Neural progenitor cell (in vitro differentiated cells): ENCODE results near the gene IRGC. TPM values are rescaled to one million over a fixed set of nuclear protein-coding genes. Genes with fewer than 3 reads are reported as not detected.

Experiments
- DNase-seq: peaks from one replicate; pipeline ENCODE4 v3.0.0-alpha.2; 2016; ENCODE audit warnings: low spot score
- H2AFZ ChIP-seq: fragments of 200-600 bp; sonication (generic); replicated peaks from 2 replicates; pipeline ENCODE4 v1.6.1; 2016; ENCODE audit warnings: antibody characterized with exemption
- H3F3A ChIP-seq: fragments of 200-600 bp; sonication (generic); 2 replicates; pipeline ENCODE4 v1.6.1; 2016; ENCODE audit warnings: antibody characterized with exemption, low read depth
- H3K27ac ChIP-seq: fragments of 200-600 bp; sonication (generic); 2 replicates; pipeline ENCODE4 v1.5.1; 2016; ENCODE audit warnings: mild to moderate bottlenecking
- H3K27me3 ChIP-seq: fragments of 200-600 bp; sonication (generic); 2 replicates; pipeline ENCODE4 v1.6.1; 2016; ENCODE audit warnings: mild to moderate bottlenecking, moderate library complexity
- H3K36me3 ChIP-seq: fragments of 200-600 bp; sonication (generic); 2 replicates; pipeline ENCODE4 v1.5.1; 2016
- H3K4me1 ChIP-seq: fragments of 200-600 bp; sonication (generic); 2 replicates; pipeline ENCODE4 v1.6.1; 2016; ENCODE audit warnings: mixed run types
- H3K4me2 ChIP-seq: fragments of 200-600 bp; sonication (generic); 2 replicates; pipeline ENCODE4 v1.6.1; 2016
- H3K4me3 ChIP-seq: fragments of 200-600 bp; sonication (generic); 2 replicates; pipeline ENCODE4 v1.5.1; 2016
- H3K79me2 ChIP-seq: fragments of 200-600 bp; sonication (generic); 2 replicates; pipeline ENCODE4 v1.6.1; 2016; ENCODE audit warnings: low read depth
- H3K9ac ChIP-seq: fragments of 200-600 bp; sonication (generic); 2 replicates; pipeline ENCODE4 v1.6.1; 2016
- H3K9me3 ChIP-seq: fragments of 200-600 bp; sonication (generic); 2 replicates; pipeline ENCODE4 v1.5.1; 2016; ENCODE audit warnings: low read depth
- H4K20me1 ChIP-seq: fragments of 200-600 bp; sonication (generic); 2 replicates; pipeline ENCODE4 v1.6.1; 2016; ENCODE audit warnings: low read depth
- H3K27ac Mint-ChIP-seq: 3 replicates; pipeline ENCODE4 v1.8.0; 2021; ENCODE audit warnings: mixed read lengths
- H3K27me3 Mint-ChIP-seq: 2 replicates; pipeline ENCODE4 v1.8.0; 2022; ENCODE audit warnings: low read depth, mild to moderate bottlenecking, inconsistent platforms, moderate library complexity, mixed read lengths; ENCODE audit not compliant: insufficient read depth
- H3K36me3 Mint-ChIP-seq: 3 replicates; pipeline ENCODE4 v1.8.0; 2021; ENCODE audit warnings: mixed read lengths
- H3K4me1 Mint-ChIP-seq: 3 replicates; pipeline ENCODE4 v1.8.0; 2021; ENCODE audit warnings: mixed read lengths
- H3K4me3 Mint-ChIP-seq: 3 replicates; pipeline ENCODE4 v1.8.0; 2021; ENCODE audit warnings: mild to moderate bottlenecking, moderate library complexity, mixed read lengths
- H3K9me3 Mint-ChIP-seq: 3 replicates; pipeline ENCODE4 v1.8.0; 2020; ENCODE audit warnings: mixed read lengths
- EZH2 ChIP-seq: fragments of 200-600 bp; sonication (generic); IDR thresholded peaks from 2 replicates; pipeline ENCODE4 v1.6.1; 2017; ENCODE audit warnings: antibody characterized with exemption, mild to moderate bottlenecking, moderate library complexity
- EZH2phosphoT487 ChIP-seq: fragments of 200-600 bp; sonication (generic); IDR thresholded peaks from 2 replicates; pipeline ENCODE4 v1.6.1; 2017; ENCODE audit warnings: antibody characterized with exemption
- total RNA-seq: library from RNA; depleted of rRNA; stranded (reverse); fragments of >200 nt; gene quantifications from 2 replicates; pipeline ENCODE4 v1.2.3, GENCODE V29; 2015; ENCODE audit warnings: low replicate concordance
- TF ChIP-seq, protein P1 (sequence below): fragments of 200-600 bp; sonication (generic); IDR thresholded peaks from 2 replicates; pipeline ENCODE4 v1.5.1; 2017; ENCODE audit warnings: antibody characterized with exemption, mild to moderate bottlenecking

Gene IRGC
- total RNA-seq, 1 donor from 2014 or later = not detected

GRCh38 chr19:43711751-43712355 lies 4.0 kb upstream of the IRGC start:
- H3K36me3 ChIP-seq = no peaks in the 10 kb centered on the region
- no peak overlapping the region for H3K27ac Mint-ChIP-seq
- no peaks in the 10 kb centered on the region for H3F3A ChIP-seq
- no peaks in the 10 kb centered on the region for H3K27me3 ChIP-seq
- H4K20me1 ChIP-seq = no peaks in the 10 kb centered on the region
- no peaks in the 10 kb centered on the region for H3K79me2 ChIP-seq
- H3K4me1 ChIP-seq = no peaks in the 10 kb centered on the region
- H3K9ac ChIP-seq = no peak overlapping the region
- no peaks in the 10 kb centered on the region for H3K27me3 Mint-ChIP-seq
- no peak for DNase-seq
- H3K4me1 Mint-ChIP-seq = peaks cover 5% of the 10 kb centered on the region
- H3K9me3 Mint-ChIP-seq = peaks cover 6% of the 10 kb centered on the region
- no peak overlapping the region for H3K4me3 ChIP-seq
- H3K4me3 Mint-ChIP-seq = no peak overlapping the region
- H3K27ac ChIP-seq = no peak overlapping the region
- H3K4me2 ChIP-seq = no peak overlapping the region
- H2AFZ ChIP-seq = no peak overlapping the region
- TF ChIP-seq, protein P1, sequence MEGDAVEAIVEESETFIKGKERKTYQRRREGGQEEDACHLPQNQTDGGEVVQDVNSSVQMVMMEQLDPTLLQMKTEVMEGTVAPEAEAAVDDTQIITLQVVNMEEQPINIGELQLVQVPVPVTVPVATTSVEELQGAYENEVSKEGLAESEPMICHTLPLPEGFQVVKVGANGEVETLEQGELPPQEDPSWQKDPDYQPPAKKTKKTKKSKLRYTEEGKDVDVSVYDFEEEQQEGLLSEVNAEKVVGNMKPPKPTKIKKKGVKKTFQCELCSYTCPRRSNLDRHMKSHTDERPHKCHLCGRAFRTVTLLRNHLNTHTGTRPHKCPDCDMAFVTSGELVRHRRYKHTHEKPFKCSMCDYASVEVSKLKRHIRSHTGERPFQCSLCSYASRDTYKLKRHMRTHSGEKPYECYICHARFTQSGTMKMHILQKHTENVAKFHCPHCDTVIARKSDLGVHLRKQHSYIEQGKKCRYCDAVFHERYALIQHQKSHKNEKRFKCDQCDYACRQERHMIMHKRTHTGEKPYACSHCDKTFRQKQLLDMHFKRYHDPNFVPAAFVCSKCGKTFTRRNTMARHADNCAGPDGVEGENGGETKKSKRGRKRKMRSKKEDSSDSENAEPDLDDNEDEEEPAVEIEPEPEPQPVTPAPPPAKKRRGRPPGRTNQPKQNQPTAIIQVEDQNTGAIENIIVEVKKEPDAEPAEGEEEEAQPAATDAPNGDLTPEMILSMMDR = no peak
- no peak for TF ChIP-seq EZH2
- TF ChIP-seq EZH2phosphoT487 = no peak
- H3K9me3 ChIP-seq = no peaks in the 10 kb centered on the region
- no peaks in the 10 kb centered on the region for H3K36me3 Mint-ChIP-seq

DNA sequence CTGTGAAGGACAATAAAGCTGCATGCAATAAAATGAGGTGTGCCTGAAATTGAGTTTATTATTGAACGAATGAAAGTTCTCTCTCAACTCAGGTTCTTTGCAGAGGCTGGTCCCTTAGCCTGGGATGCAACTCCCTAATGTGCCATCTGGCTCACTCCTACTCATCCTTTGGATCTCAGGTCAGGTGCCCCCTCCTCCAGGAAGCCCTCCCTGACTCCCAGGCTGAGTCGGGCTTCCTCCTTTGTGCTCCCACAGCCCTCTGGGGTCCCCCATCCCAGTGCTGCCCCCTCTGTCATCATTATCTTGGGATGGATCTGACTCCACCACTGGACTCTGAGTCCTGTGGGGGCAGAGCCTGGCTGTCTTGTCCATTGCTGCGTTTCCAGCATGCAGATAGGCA lies 2.7 kb upstream of the IRGC start:
- no peak overlapping the region for H3K27ac ChIP-seq
- H3K36me3 Mint-ChIP-seq = no peaks in the 10 kb centered on the region
- no peak overlapping the region for H3K4me2 ChIP-seq
- no peak overlapping the region for H2AFZ ChIP-seq
- peaks cover 5% of the 10 kb centered on the region for H3K4me1 Mint-ChIP-seq
- H3K36me3 ChIP-seq = no peaks in the 10 kb centered on the region
- H4K20me1 ChIP-seq = no peaks in the 10 kb centered on the region
- H3K4me3 ChIP-seq = no peak overlapping the region
- H3K9ac ChIP-seq = no peak overlapping the region
- no peak for DNase-seq
- H3K4me1 ChIP-seq = no peaks in the 10 kb centered on the region
- H3K27ac Mint-ChIP-seq = no peak overlapping the region
- H3K9me3 ChIP-seq = no peaks in the 10 kb centered on the region
- peaks cover 4% of the 10 kb centered on the region for H3K9me3 Mint-ChIP-seq
- TF ChIP-seq, protein P1 = no peak
- no peak for TF ChIP-seq EZH2
- no peak for TF ChIP-seq EZH2phosphoT487
- no peaks in the 10 kb centered on the region for H3F3A ChIP-seq
- H3K27me3 ChIP-seq = no peaks in the 10 kb centered on the region
- no peak overlapping the region for H3K4me3 Mint-ChIP-seq
- H3K27me3 Mint-ChIP-seq = peaks cover 2% of the 10 kb centered on the region
- H3K79me2 ChIP-seq = no peaks in the 10 kb centered on the region

- Mint-ChIP-seq H3K27me3 (peaks cover 4% of the 10 kb centered on the region), H3K4me3 (no peak overlapping the region), H3K27ac (no peak overlapping the region), H3K4me1 (peaks cover 5% of the 10 kb centered on the region), H3K36me3 (no peaks in the 10 kb centered on the region), H3K9me3 (no peaks in the 10 kb centered on the region)
- Histone ChIP-seq H4K20me1 (no peaks in the 10 kb centered on the region), H3K4me1 (peaks cover 4% of the 10 kb centered on the region), H2AFZ (no peak overlapping the region), H3K27ac (no peak overlapping the region), H3K9ac (no peak overlapping the region), H3K27me3 (no peaks in the 10 kb centered on the region), H3K4me3 (no peak overlapping the region), H3K79me2 (no peaks in the 10 kb centered on the region), H3F3A (no peaks in the 10 kb centered on the region), H3K36me3 (no peaks in the 10 kb centered on the region), H3K4me2 (no peak overlapping the region), H3K9me3 (no peaks in the 10 kb centered on the region)
- TF ChIP-seq EZH2phosphoT487 = no peak
- no peak for DNase-seq
Measured at GRCh38 chr19:43718627-43719377, 2.9 kb downstream of the IRGC start.

GRCh38 chr19:43719378-43719868 lies 3.5 kb downstream of the IRGC start:
- H3K27me3 Mint-ChIP-seq = peaks cover 4% of the 10 kb centered on the region
- peaks cover 5% of the 10 kb centered on the region for H3K4me1 Mint-ChIP-seq
- Histone ChIP-seq H3K36me3 (no peaks in the 10 kb centered on the region), H3K27ac (no peak overlapping the region), H4K20me1 (no peaks in the 10 kb centered on the region), H3F3A (no peaks in the 10 kb centered on the region), H3K4me3 (no peak overlapping the region), H3K4me1 (peaks cover 4% of the 10 kb centered on the region), H2AFZ (no peak overlapping the region), H3K4me2 (no peak overlapping the region), H3K9me3 (no peaks in the 10 kb centered on the region), H3K9ac (no peak overlapping the region), H3K79me2 (no peaks in the 10 kb centered on the region), H3K27me3 (no peaks in the 10 kb centered on the region)
- TF ChIP-seq EZH2phosphoT487 = no peak
- TF ChIP-seq, protein P1 = no peak
- no peak for TF ChIP-seq EZH2
- no peaks in the 10 kb centered on the region for H3K36me3 Mint-ChIP-seq
- H3K4me3 Mint-ChIP-seq = no peak overlapping the region
- H3K9me3 Mint-ChIP-seq = no peaks in the 10 kb centered on the region
- no peak overlapping the region for H3K27ac Mint-ChIP-seq
- DNase-seq = no peak
